ENCODE data around the gene GPATCH3.

Gene GPATCH3

DNA sequence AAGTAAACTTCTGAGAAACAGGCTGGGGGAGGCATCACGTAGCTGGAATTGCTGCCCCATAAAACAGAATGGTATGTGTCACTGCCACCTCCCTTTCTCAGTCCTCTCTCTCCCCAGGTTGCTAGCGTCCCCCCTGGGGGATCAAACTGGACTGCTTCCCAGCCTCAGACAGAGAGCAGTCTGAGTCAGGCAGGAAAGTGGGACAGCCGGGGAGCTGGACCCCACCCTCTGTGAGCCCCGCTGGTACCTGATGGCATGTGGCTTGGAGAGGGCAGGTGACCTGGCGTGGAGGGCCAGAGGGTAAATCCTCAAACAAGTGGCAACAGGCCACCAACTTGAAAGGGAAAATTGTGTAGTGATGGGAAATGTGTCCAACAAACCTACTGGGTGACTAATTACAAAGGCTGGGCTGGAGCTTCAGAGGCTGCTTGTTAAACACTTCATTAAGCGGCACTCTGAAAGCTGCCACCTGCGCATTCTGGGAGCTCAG, 38.3 kb downstream of the GPATCH3 start:
- TF ChIP-seq SIN3A (IDR thresholded peaks at IDR 0.05; ENCODE audit: borderline replicate concordance, insufficient read depth, low read length), result no peak
- TF ChIP-seq POLR2AphosphoS5 (IDR thresholded peaks at IDR 0.05; ENCODE audit: low read depth, low read length), result no peak
- TF ChIP-seq TAF1 (IDR thresholded peaks at IDR 0.05; ENCODE audit: borderline replicate concordance, insufficient read depth, low read length), result no peak
- no peak for TF ChIP-seq REST (IDR thresholded peaks at IDR 0.05; ENCODE audit: insufficient read depth in 1 of 2, low read depth in 2 of 2, low read length in 2 of 2)
- TF ChIP-seq FOXP2 (optimal IDR thresholded peaks at IDR 0.05; ENCODE audit: borderline replicate concordance, extremely low read depth, extremely low read length, insufficient read depth), result no peak

DNA sequence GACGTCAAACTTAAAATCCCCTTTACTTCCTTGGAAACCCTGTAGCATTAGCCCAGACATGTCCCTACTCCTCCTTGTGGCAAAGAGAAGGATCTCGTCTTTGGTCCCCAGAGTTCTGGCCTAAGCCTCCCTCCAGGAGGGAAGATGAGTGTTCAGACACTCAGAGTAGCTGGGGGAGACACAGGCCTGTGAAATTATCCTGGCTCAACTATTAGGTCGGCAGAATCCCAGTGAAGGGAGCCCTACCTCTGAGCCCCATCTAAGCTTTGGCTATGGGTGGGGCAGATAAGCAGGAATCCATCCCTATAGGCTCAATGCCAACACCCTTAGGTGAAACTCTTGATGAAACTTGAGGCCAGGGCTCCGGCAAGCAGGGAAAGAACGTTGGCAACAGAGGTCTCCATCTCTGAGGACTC, 39.0 kb downstream of the GPATCH3 start:
- TF ChIP-seq POLR2AphosphoS5 (IDR thresholded peaks at IDR 0.05; ENCODE audit: low read depth, low read length) (no peak), REST (IDR thresholded peaks at IDR 0.05; ENCODE audit: insufficient read depth in 1 of 2, low read depth in 2 of 2, low read length in 2 of 2) (no peak), TAF1 (IDR thresholded peaks at IDR 0.05; ENCODE audit: borderline replicate concordance, insufficient read depth, low read length) (no peak), FOXP2 (optimal IDR thresholded peaks at IDR 0.05; ENCODE audit: borderline replicate concordance, extremely low read depth, extremely low read length, insufficient read depth) (no peak), SIN3A (IDR thresholded peaks at IDR 0.05; ENCODE audit: borderline replicate concordance, insufficient read depth, low read length) (no peak)

DNA sequence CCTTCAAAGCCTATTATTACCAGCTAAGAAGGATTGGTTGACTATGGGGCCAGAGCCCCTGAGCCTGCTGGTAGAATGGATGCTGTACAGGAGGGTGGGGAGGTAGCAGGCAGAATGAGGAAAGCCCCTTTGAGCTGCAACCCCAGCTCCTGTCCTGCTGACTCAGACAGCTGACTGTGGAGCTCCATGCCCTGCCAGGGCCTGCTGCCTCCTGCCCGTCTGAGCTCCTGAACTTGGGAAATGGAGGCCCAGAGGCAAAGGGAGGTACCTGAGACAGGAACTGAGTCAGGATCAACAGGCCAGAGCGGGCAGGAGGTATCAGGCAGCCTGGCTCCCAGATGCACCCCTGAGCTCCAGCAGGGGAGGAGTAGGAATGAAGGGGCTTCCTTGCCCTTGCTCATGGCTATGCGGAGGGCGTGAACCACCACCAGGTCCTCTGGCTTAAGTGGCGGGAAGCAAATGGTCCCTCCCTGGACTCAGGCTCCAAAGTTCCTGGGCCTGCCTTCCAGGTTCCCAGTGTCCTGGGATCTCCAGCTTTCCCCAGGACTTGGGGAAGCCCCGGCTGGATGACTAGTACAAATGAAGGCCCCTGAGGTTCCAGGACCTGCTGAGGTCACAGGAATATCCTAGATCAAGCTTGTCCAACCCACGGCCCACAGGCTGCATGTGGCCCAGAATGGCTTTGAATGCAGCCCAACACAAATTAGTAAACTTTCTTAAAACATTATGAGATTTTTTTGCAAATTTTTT, 41.2 kb downstream of the GPATCH3 start:
- no peak for TF ChIP-seq POLR2AphosphoS5 (IDR thresholded peaks at IDR 0.05; ENCODE audit: low read depth, low read length)
- no peak for TF ChIP-seq FOXP2 (optimal IDR thresholded peaks at IDR 0.05; ENCODE audit: borderline replicate concordance, extremely low read depth, extremely low read length, insufficient read depth)
- TF ChIP-seq REST (IDR thresholded peaks at IDR 0.05; ENCODE audit: insufficient read depth in 1 of 2, low read depth in 2 of 2, low read length in 2 of 2), result no peak
- TF ChIP-seq TAF1 (IDR thresholded peaks at IDR 0.05; ENCODE audit: borderline replicate concordance, insufficient read depth, low read length), result no peak
- TF ChIP-seq SIN3A (IDR thresholded peaks at IDR 0.05; ENCODE audit: borderline replicate concordance, insufficient read depth, low read length), result no peak

- TF ChIP-seq FOXP2 (optimal IDR thresholded peaks at IDR 0.05; ENCODE audit: borderline replicate concordance, extremely low read depth, extremely low read length, insufficient read depth) (no peak), REST (IDR thresholded peaks at IDR 0.05; ENCODE audit: insufficient read depth in 1 of 2, low read depth in 2 of 2, low read length in 2 of 2) (no peak), POLR2AphosphoS5 (IDR thresholded peaks at IDR 0.05; ENCODE audit: low read depth, low read length) (no peak)
Observed at GRCh38 chr1:26858160-26858559, 42.1 kb downstream of the GPATCH3 start.

Measured in PFSK-1 (cell line).